HG02943 (cell line): ENCODE measurements around the gene PYGO2.
"Not testable (repeated sequence)": the region's sequence is repeated elsewhere in the genome, so short reads cannot be mapped to it uniquely, and the experiment has no call there.

Experiments used
- ATAC-seq: cut with Tn5 transposase; IDR thresholded peaks from one replicate; pipeline ENCODE4 v1.9.1; 2021; ENCODE audit warnings: mild to moderate bottlenecking, low read depth, moderate library complexity; ENCODE audit not compliant: unreplicated experiment

Gene PYGO2

GRCh38 chr1:154925335-154926170, 36.0 kb downstream of the PYGO2 start:
- ATAC-seq, result no peak

GRCh38 chr1:154923695-154924094, 37.9 kb downstream of the PYGO2 start:
- ATAC-seq, result no peak

DNA sequence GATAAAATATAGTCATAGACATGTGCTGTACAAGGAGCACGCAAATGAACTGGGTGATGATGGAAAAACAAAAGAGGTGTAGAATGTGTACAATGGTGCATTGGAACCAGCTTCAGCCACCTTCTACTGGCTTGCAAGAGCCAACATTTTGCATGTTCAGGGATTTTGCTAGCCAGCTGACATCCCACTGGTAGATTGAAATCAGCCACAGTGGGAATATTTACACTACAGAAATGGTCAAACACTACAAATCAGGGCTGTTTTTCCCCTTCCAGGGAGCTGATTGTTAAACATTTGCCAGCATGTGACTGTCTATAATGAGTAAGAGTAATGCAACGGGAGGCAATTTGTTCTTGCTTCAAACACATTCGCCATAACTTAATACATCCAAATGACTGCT, 48.3 kb downstream of the PYGO2 start:
- no peak for ATAC-seq

GRCh38 chr1:154912755-154913154, 48.8 kb downstream of the PYGO2 start:
- ATAC-seq, result no peak

DNA sequence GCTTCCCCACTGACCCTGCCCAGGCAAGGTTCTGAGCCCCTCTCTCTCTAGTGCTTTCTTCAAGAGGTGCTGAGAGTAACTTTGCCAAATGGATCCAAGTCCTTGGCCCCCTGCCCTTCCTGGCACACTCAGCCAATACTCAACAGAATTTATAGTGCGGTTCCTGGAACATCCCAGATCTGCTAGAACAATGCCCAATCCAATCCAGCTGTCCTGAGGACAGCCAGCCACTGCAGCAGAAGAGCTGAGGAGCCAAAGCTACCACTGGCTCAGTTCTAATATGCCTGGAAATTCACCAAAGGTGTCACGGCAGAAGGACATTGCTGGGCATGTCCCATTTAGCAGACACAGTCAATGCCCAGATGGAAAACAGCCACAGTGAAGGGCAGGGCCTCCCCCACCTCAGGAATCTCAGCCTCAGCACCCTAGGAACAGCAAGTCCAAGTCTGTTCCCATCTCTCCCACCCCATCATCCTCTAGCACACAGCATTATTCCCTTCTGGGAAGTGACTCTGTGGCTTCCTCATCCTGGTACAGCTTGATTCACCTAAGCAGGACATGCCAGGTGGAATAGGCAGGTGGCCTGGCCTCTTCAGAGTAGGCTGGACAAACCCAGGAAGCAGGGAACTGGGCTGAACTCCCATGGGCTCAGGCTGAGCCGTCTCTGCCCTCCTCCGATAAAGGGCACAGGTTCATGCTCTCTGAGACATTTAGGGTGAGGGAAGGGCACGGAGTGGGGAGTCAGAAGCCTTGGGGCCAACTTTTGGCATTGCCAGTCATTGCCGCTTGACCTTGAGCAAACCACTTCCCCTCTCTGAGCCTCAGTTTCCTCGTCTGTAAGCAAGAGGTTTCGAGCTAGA, 49.7 kb downstream of the PYGO2 start:
- no peak for ATAC-seq

- ATAC-seq, result no peak
Measured at GRCh38 chr1:154910851-154911250, 50.7 kb downstream of the PYGO2 start.

- ATAC-seq, result no peak
Measured at GRCh38 chr1:154908937-154909336, 52.6 kb downstream of the PYGO2 start.

GRCh38 chr1:154908129-154908528, 53.5 kb downstream of the PYGO2 start:
- ATAC-seq, result not testable (repeated sequence)
